CD8-positive, alpha-beta memory T cell (primary cell): ENCODE measurements around the gene PRDX3. TPM values are rescaled to one million over a fixed set of nuclear protein-coding genes. Genes with fewer than 3 reads are reported as not detected.

Experiments used
- CTCF ChIA-PET: fragments of 350-600 bp; sonication (Branson Sonifier 250); formaldehyde crosslinking; loops from one replicate; lab custom pipeline; 2021; ENCODE audit warnings: antibody characterized with exemption; lab: Charles Lee
- POLR2A ChIA-PET: fragments of 350-600 bp; sonication (Branson Sonifier 250); formaldehyde crosslinking; loops from one replicate; lab custom pipeline; 2021; ENCODE audit warnings: antibody characterized with exemption; lab: Charles Lee
- DNase-seq, 5 donors: peaks; one replicate each; pipeline versions ENCODE4 v3.0.0 to v3.0.0-alpha.2; 2020 to 2022; ENCODE audit warnings: mixed read lengths in 1 of 5
- H3K27ac ChIP-seq: one replicate; pipeline ENCODE4 v1.7.0; 2013; ENCODE audit warnings: low read depth, mild to moderate bottlenecking, low read length, moderate library complexity
- H3K27me3 ChIP-seq: 2 replicates; pipeline ENCODE4 v1.7.0; 2013; ENCODE audit warnings: low read length, mild to moderate bottlenecking; ENCODE audit not compliant: insufficient read depth, poor library complexity, severe bottlenecking
- H3K36me3 ChIP-seq: 2 replicates; pipeline ENCODE4 v1.7.0; 2013; ENCODE audit warnings: mild to moderate bottlenecking, low read length, moderate library complexity; ENCODE audit not compliant: insufficient read depth
- H3K4me1 ChIP-seq: 2 replicates; pipeline ENCODE4 v1.7.0; 2013; ENCODE audit warnings: mild to moderate bottlenecking, low read length, moderate library complexity; ENCODE audit not compliant: insufficient read depth
- H3K4me3 ChIP-seq: 2 replicates; pipeline ENCODE4 v1.7.0; 2013; ENCODE audit warnings: mild to moderate bottlenecking, low read length
- H3K9me3 ChIP-seq: 2 replicates; pipeline ENCODE4 v1.7.0; 2013; ENCODE audit warnings: mild to moderate bottlenecking, low read length
- H3K27ac Mint-ChIP-seq, 8 donors: one replicate each; pipeline ENCODE4 v1.8.0; 2020 to 2021; ENCODE audit warnings: mixed read lengths in 8 of 8, mild to moderate bottlenecking in 6 of 8, inconsistent platforms in 3 of 8, moderate library complexity in 3 of 8
- H3K27me3 Mint-ChIP-seq, 2 donors: one replicate each; pipeline ENCODE4 v1.8.0; 2020 to 2021; ENCODE audit warnings: mixed read lengths in 2 of 2, mild to moderate bottlenecking in 1 of 2, moderate library complexity in 1 of 2
- H3K36me3 Mint-ChIP-seq, 3 donors: one replicate each; pipeline ENCODE4 v1.8.0; 2020 to 2021; ENCODE audit warnings: mixed read lengths in 3 of 3, inconsistent platforms in 1 of 3, mild to moderate bottlenecking in 1 of 3
- H3K4me1 Mint-ChIP-seq, 3 donors: one replicate each; pipeline ENCODE4 v1.8.0; 2020 to 2021; ENCODE audit warnings: mixed read lengths in 3 of 3, inconsistent platforms in 1 of 3, mild to moderate bottlenecking in 1 of 3
- H3K4me3 Mint-ChIP-seq, 7 donors: one replicate each; pipeline ENCODE4 v1.8.0; 2020 to 2021; ENCODE audit warnings: mixed read lengths in 7 of 7, mild to moderate bottlenecking in 6 of 7, moderate library complexity in 4 of 7, inconsistent platforms in 2 of 7
- H3K9me3 Mint-ChIP-seq, 5 donors: one replicate each; pipeline ENCODE4 v1.8.0; 2020 to 2022; ENCODE audit warnings: mixed read lengths in 5 of 5, mild to moderate bottlenecking in 3 of 5, moderate library complexity in 2 of 5, inconsistent platforms in 1 of 5
- polyA plus RNA-seq: library from polyadenylated mRNA; unstranded; fragments of 300-500 nt; fragmentation: Illumina TruSeq; gene quantifications from one replicate; pipeline ENCODE4 v1.2.3, GENCODE V29; 2021
- total RNA-seq, 2 experiments: library from RNA; stranded (reverse); gene quantifications; one replicate each; pipeline ENCODE4 v1.2.3, GENCODE V29; 2021

PRDX3 gene
- total and polyA plus RNA-seq, 3 experiments from 2014 or later: 83.3 to 207 (median 203) TPM

DNA sequence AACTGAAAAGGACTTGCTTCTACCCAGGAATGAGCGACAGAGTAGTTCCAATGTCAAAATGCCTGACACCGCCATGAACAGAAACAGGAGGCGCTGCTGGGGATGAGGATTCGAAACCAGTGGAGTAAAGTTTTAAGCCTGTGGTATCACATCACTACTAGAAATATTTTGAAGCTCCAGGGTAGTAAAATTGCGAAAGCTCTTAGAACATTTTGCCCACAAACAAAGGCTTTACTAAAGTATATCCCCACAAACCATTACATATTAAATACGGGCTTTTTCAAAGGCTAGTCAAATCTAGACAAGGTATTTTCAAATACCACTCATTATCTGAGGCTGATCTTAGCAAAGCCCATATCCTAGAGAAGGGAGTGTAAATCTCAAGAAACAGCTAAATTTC, 2.4 kb downstream of the PRDX3 start:
- H3K27me3 ChIP-seq: no peaks in the 10 kb centered on the region
- Mint-ChIP-seq H3K36me3 (peaks cover 0 to 46% (median 11%) of the 10 kb centered on the region in 3 donors), H3K9me3 (no peaks in the 10 kb centered on the region), H3K4me1 (peaks cover 32 to 47% (median 42%) of the 10 kb centered on the region in 3 donors), H3K27ac (peak overlapping the region in 5 of 8 donors; percentile 1 to 63 (median 31)), H3K27me3 (peaks cover 0 to 1% of the 10 kb centered on the region in 2 donors), H3K4me3 (peak overlapping the region in 4 of 7 donors; percentile 76 to 98 (median 91))
- no peak overlapping the region for H3K27ac ChIP-seq
- DNase-seq: no peak
- ChIA-PET POLR2A (no interaction called here), CTCF (interaction anchor here (1.1 kb wide), 2 partner anchors 31 to 269 kb away, joined by 3 to 4 read pairs; partner anchors contain the start of gene GRK5)
- peaks cover 16% of the 10 kb centered on the region for H3K36me3 ChIP-seq
- peaks cover 25% of the 10 kb centered on the region for H3K4me1 ChIP-seq
- no peaks in the 10 kb centered on the region for H3K9me3 ChIP-seq
- no peak overlapping the region for H3K4me3 ChIP-seq

- DNase-seq: no peak
- Histone ChIP-seq H3K27ac (no peak overlapping the region), H3K27me3 (no peaks in the 10 kb centered on the region), H3K9me3 (no peaks in the 10 kb centered on the region), H3K36me3 (peaks cover 26% of the 10 kb centered on the region), H3K4me1 (peaks cover 19% of the 10 kb centered on the region), H3K4me3 (no peak overlapping the region)
- Mint-ChIP-seq H3K9me3 (no peaks in the 10 kb centered on the region), H3K4me1 (peaks cover 28 to 40% (median 36%) of the 10 kb centered on the region in 3 donors), H3K27me3 (peaks cover 0 to 1% of the 10 kb centered on the region in 2 donors), H3K27ac (no peak overlapping the region), H3K36me3 (peaks cover 3 to 62% (median 23%) of the 10 kb centered on the region in 3 donors), H3K4me3 (peak overlapping the region in 1 of 7 donors; percentile 30)
- CTCF ChIA-PET: no interaction called here
- POLR2A ChIA-PET: no interaction called here
These were observed 4.5 kb downstream of the PRDX3 start for GRCh38 chr10:119174109-119174508.

DNA sequence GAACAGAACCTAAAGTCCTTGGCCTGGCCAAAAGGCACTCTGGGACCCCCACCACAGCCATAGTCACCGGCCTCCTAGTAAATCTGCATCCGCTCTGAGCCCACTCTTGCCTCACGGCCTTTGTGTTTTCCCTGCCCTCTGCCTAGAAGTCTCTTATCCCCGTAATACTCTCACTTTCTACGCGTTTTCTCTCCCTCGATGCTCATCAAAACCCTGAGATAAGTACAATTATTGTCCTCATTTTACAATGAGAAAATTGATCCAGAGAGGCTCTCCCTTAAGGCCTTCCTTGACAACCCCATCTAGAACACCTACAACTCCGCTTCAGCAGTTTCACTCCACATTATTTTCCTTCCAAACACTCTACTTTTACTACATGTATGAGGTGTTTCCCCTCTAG, 11.6 kb downstream of the PRDX3 start:
- H3K9me3 Mint-ChIP-seq: no peaks in the 10 kb centered on the region
- CTCF ChIA-PET: no interaction called here
- peaks cover 16% of the 10 kb centered on the region for H3K4me1 ChIP-seq

GRCh38 chr10:119166564-119166963, 12.0 kb downstream of the PRDX3 start:
- Histone ChIP-seq H3K27ac (peak overlapping the region; percentile 72), H3K27me3 (no peaks in the 10 kb centered on the region), H3K9me3 (no peaks in the 10 kb centered on the region), H3K36me3 (peaks cover 14% of the 10 kb centered on the region), H3K4me3 (no peak overlapping the region), H3K4me1 (peaks cover 16% of the 10 kb centered on the region)
- Mint-ChIP-seq H3K4me3 (peak overlapping the region; percentile 83 to 94 (median 92)), H3K27me3 (peaks cover 0 to 1% of the 10 kb centered on the region in 2 donors), H3K4me1 (peaks cover 25 to 45% (median 25%) of the 10 kb centered on the region in 3 donors), H3K27ac (peak overlapping the region; percentile 81 to 97 (median 95)), H3K9me3 (no peaks in the 10 kb centered on the region), H3K36me3 (peaks cover 5 to 54% (median 16%) of the 10 kb centered on the region in 3 donors)
- no peak for DNase-seq
- ChIA-PET POLR2A (interaction anchor here (0.6 to 1.9 kb wide), 2 partner anchors 376 to 418 kb away, joined by 4 to 5 read pairs; partner anchors contain the start of gene RGS10), CTCF (no interaction called here)

More for the DNA sequence above, 11.6 kb downstream of the PRDX3 start:
- peaks cover 17% of the 10 kb centered on the region for H3K36me3 ChIP-seq
- H3K4me3 ChIP-seq: no peak overlapping the region
- POLR2A ChIA-PET: interaction anchor here (0.6 kb wide), 1 partner anchor 418 kb away, joined by 4 read pairs; no protein-coding TSS in a partner anchor
- Mint-ChIP-seq H3K27ac (peak overlapping the region in 7 of 8 donors; percentile 81 to 96 (median 94)), H3K36me3 (peaks cover 5 to 54% (median 17%) of the 10 kb centered on the region in 3 donors), H3K4me3 (peak overlapping the region; percentile 83 to 94 (median 92)), H3K27me3 (peaks cover 0 to 1% of the 10 kb centered on the region in 2 donors), H3K4me1 (peaks cover 23 to 43% (median 25%) of the 10 kb centered on the region in 3 donors)
- no peaks in the 10 kb centered on the region for H3K9me3 ChIP-seq
- DNase-seq: no peak
- no peak overlapping the region for H3K27ac ChIP-seq
- no peaks in the 10 kb centered on the region for H3K27me3 ChIP-seq

DNA sequence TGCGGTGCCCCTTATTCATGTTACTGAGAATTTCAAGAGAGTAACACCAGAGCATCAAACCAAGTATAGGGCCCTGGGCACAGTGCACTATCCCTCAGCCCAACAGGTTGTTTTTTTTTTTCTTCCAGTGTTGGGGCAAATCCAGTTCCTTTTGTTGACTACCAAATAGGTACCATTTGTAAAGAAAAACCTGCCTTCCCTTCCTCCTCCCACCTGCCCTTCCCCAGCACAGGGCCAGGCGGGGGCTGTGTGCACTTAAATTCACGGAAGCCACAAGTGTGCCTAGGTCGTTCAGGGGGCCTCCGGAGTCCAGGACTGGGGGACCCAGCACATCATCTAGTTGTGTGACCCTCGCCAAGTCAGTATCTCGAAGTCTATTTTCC, 12.5 kb downstream of the PRDX3 start:
- Histone ChIP-seq H3K9me3 (no peaks in the 10 kb centered on the region), H3K36me3 (peaks cover 10% of the 10 kb centered on the region), H3K27me3 (no peaks in the 10 kb centered on the region), H3K27ac (peak overlapping the region; percentile 72), H3K4me1 (peaks cover 16% of the 10 kb centered on the region), H3K4me3 (peak overlapping the region; percentile 91)
- H3K9me3 Mint-ChIP-seq: no peaks in the 10 kb centered on the region
- DNase-seq: no peak
- H3K36me3 Mint-ChIP-seq: peaks cover 5 to 52% (median 16%) of the 10 kb centered on the region in 3 donors
- H3K4me3 Mint-ChIP-seq: peak overlapping the region; percentile 83 to 94 (median 92)
- peaks cover 25 to 45% (median 25%) of the 10 kb centered on the region in 3 donors for H3K4me1 Mint-ChIP-seq
- ChIA-PET CTCF (no interaction called here), POLR2A (interaction anchor here (1.5 to 1.9 kb wide), 2 partner anchors 41 to 377 kb away, joined by 5 to 8 read pairs; partner anchors contain the start of genes GRK5 and RGS10)
- H3K27ac Mint-ChIP-seq: peak overlapping the region; percentile 81 to 97 (median 95)
- peaks cover 0 to 1% of the 10 kb centered on the region in 2 donors for H3K27me3 Mint-ChIP-seq

GRCh38 chr10:119165171-119166117, 13.2 kb downstream of the PRDX3 start, which contains the start of gene SFXN4:
TSS of gene SFXN4 (minus strand) at chr10:119165714. CDS start at chr10:119165647, 67 bp downstream.
- peaks cover 0 to 1% of the 10 kb centered on the region in 2 donors for H3K27me3 Mint-ChIP-seq
- peaks cover 5 to 55% (median 17%) of the 10 kb centered on the region in 3 donors for H3K36me3 Mint-ChIP-seq
- H3K36me3 ChIP-seq: peaks cover 9% of the 10 kb centered on the region

GRCh38 chr10:119162452-119163092, 16.0 kb downstream of the PRDX3 start:
- no peaks in the 10 kb centered on the region for H3K36me3 ChIP-seq
- no peaks in the 10 kb centered on the region for H3K27me3 ChIP-seq
- Mint-ChIP-seq H3K4me3 (peak overlapping the region in 2 of 7 donors; percentile 6 to 10), H3K9me3 (no peaks in the 10 kb centered on the region), H3K36me3 (peaks cover 0 to 49% (median 3%) of the 10 kb centered on the region in 3 donors), H3K27me3 (peaks cover 0 to 1% of the 10 kb centered on the region in 2 donors), H3K27ac (peak overlapping the region in 1 of 8 donors; percentile 28), H3K4me1 (peaks cover 25 to 45% (median 25%) of the 10 kb centered on the region in 3 donors)
- peaks cover 16% of the 10 kb centered on the region for H3K4me1 ChIP-seq
- H3K9me3 ChIP-seq: no peaks in the 10 kb centered on the region
- no peak overlapping the region for H3K4me3 ChIP-seq
- CTCF ChIA-PET: no interaction called here
- DNase-seq: no peak
- H3K27ac ChIP-seq: peak overlapping the region; percentile 27
- POLR2A ChIA-PET: no interaction called here

More at GRCh38 chr10:119165171-119166117, 13.2 kb downstream of the PRDX3 start, which contains the start of gene SFXN4:
- CTCF ChIA-PET: interaction anchor here (2.2 kb wide), 1 partner anchor 41 kb away, joined by 7 read pairs; the partner anchor contains the start of gene GRK5
- H3K27ac Mint-ChIP-seq: peak within 1 kb of the TSS; percentile 81 to 97 (median 95)
- H3K4me1 Mint-ChIP-seq: peaks cover 25 to 45% (median 25%) of the 10 kb centered on the region in 3 donors
- H3K4me1 ChIP-seq: peaks cover 16% of the 10 kb centered on the region
- no peaks in the 10 kb centered on the region for H3K27me3 ChIP-seq
- peak within 1 kb of the TSS; percentile 72 for H3K27ac ChIP-seq
- H3K9me3 ChIP-seq: no peaks in the 10 kb centered on the region
- peak; percentile 71 to 84 (median 83) for DNase-seq
- H3K9me3 Mint-ChIP-seq: no peaks in the 10 kb centered on the region
- POLR2A ChIA-PET: interaction anchor here (0.6 to 1.9 kb wide), 5 partner anchors 14 to 377 kb away, joined by 3 to 9 read pairs (median 5); partner anchors contain the start of genes DENND10, GRK5 and RGS10
- peak within 1 kb of the TSS; percentile 83 to 94 (median 92) for H3K4me3 Mint-ChIP-seq
- H3K4me3 ChIP-seq: peak within 1 kb of the TSS; percentile 91
